Ureter (tissue), 1 donor: Measurements from ENCODE around the gene HCN1. TPM values are rescaled to one million over a fixed set of nuclear protein-coding genes. Genes with fewer than 3 reads are reported as not detected.

ENCODE experiments used
- DNase-seq: peaks from one replicate; pipeline ENCODE4 v3.0.0-alpha.2; 2020; ENCODE audit warnings: low spot score
- total RNA-seq: library from RNA; stranded (reverse); gene quantifications from one replicate; pipeline ENCODE4 v1.2.4, GENCODE V29; 2023
- donor health status: DM: yes; HTN: yes; CAD: no.

The HCN1 gene
- total RNA-seq = not detected

DNA sequence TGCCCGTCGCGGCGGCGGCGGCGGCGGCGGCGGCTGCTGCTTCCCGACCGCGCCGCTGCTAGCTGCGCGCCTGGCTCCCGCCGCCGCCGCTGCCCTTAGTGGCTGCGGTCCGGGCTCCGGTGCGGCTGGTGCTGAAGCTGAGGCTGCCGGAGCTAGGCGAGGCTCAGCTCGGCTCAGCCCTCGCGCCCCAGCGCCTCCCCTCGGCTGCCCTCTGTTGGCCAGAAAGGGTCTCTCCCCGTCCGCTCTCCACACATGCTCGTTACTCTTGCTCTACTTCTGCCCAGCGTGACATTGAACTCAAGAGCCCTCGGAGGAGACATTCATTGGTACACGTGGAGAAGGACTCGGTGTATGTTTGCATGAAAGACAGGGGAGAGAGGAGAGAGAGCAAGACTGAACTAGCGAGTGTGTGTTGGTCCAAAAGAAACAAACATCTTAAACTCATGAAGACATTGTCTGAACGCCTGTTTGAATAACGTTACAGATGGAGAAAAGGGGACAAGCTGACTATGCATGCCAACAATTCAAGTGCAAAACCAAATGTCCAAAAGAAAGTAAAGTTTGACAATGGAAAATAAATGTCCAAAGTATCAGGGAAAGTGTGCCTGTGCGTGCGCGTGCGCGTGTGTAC, at the start of gene HCN1:
Gene HCN1, minus strand, starts transcription at position 175 of the 631 bp plus-strand sequence.
- peak; percentile 75 for DNase-seq

DNA sequence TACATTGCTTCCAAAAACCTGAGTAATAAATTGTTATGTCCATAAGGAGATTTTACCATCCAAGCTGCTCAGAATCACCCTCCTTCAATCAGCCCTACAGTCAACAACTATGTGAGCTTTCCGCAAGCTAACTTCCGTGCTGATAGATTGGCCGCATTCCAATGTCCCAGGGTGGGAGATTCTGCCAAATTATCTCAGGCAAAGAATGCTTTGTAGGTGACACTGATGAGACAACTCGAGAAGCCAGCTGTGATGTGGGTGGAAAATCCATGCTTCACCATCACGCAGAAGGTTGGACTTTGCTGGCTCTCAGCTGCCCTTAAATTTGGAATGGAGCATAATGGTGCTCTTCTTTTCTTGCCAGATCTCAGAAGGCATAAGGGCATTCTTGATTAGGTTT, 44.9 kb upstream of the HCN1 start:
- no peak for DNase-seq

DNA sequence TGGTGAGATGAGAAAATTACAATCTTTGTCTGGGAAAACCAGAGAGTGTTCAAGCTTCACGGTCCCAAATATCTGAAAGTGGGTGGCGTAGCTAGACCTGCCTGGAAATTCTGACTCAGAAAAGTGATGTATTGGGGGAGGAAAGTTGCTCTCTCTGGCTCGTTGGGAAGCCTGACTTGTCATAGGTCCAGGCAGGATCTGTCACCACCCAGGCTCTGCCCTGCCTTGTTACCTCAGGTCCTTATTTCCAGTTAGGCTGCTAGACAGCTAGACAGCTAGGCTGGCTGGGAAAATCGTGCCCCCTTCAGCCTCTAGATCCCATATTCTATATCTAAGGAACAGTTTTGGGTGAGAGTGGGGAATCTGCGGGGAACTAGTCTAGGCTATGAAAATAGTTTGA, 41.0 kb upstream of the HCN1 start:
- no peak for DNase-seq

DNA sequence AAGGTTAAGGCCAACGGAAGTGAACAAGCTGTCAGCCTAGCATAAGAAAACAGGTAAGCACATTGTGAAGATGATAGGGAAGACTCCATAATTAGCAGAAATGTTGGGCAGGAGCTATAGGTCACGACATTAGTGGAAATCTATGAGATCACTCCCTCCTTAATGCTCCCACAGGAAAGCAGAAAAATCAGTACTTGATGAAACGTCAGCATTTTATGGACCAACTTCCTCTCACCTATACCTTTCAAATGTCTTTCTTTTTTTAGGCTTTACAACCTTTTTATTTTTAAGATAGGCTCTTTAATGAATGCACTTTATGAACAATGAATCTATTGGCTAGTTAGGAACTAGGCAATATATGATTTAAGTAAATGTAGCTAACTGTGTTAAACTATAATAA, 29.4 kb upstream of the HCN1 start:
- DNase-seq = no peak

DNA sequence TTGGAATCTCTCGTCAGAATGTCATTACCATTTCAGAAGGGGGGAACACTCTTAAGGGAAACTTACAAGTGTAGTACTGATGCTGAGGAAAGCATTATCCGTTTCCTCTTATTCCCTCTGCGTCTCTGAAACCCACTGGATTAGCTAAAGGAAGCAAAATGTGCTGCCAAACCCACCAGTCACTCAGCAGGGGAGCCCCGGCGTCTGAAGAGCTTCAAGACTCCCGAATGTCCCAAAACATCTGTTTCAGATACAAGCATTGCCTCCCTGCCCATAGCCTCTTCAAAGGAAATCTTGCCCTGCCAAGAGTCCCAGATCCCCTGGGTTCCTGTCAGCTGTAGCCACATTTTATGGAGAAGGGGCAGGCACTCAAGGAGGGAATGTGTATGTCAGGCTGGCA, 1.0 kb upstream of the HCN1 start:
- DNase-seq = no peak

DNA sequence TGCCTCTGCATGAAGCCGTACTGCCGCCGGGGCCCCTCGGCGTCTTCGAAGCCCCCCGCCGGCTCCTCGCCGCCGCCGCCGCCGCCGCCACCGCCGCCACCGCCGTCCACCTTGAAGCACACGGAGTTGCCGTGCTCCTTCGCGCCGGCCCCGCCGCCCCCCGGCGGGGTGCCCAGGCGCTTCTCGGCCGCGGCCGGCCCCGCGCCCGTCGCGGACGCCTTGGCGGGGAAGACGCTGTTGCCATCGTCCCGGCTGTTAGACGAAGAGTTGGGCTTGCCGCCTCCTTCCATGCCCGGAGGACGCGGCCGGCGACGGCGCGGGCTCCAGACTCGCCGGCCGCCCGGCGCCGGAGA, 400 bp downstream of the HCN1 start:
- no peak for DNase-seq

DNA sequence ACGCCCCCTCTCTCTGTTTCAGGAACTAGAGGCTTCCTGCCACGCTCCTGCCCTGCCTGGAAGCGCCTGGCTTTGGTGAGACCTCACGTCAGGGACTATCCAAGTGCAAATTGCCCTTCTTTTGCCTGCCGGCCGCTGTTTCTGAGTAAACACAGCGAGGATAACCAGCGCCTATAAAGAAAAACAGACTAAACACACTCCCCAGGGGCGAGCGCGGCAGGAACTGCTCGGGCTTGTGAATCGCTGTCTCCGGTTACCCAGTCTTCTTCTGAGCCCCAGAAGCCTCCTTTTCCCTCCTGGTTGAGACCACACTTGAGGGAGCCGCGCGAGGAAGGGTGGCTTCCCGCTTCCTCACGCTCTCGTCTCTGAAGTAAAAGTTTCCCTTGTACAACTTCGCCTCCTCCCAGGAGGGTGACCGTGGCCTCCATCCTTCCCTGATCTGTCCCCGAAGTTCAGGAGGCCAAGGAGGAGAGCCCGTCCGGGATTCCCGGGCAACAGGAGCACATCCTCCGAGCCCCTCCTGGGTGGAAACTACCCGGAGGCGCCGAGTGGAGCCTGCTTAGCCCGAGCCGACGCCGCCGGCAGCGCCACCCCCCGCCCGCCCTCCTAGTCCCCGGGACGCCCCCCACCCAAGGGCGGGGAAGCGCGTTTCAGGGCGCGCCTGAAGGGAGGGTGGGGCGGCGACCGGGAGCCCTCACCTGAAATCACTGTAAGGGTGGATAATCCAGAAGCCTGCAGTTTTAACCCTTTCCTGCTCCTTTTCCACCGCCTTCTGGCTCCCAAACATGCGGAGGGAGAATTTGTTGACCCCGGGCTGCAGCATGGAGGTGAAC, 993 bp downstream of the HCN1 start:
- no peak for DNase-seq

DNA sequence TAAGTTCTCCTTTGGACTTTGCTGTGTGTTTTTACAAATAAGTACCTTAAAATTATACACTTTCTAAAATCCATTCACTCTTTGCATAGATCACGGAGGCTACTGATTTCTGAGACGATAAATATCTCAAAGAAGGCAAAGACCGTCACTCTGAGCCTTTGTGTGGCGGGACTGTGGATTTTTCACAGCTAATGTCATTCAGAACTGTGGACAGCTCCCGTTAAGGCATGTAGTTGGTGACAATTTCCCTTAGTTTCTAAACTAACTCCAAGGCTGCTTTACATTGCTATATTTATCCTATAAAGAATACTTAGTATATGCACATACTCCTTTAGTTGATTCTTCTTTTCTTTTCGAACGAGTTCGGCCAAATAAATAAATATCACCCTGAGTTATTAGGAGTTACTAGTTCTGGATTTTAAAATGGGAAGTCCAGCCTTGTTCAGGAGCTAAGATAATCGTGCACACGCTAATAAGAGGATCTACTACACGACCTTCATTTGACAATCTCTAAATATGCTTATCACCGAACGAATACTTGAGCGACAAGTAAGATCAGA, 1.8 kb downstream of the HCN1 start:
- no peak for DNase-seq

DNA sequence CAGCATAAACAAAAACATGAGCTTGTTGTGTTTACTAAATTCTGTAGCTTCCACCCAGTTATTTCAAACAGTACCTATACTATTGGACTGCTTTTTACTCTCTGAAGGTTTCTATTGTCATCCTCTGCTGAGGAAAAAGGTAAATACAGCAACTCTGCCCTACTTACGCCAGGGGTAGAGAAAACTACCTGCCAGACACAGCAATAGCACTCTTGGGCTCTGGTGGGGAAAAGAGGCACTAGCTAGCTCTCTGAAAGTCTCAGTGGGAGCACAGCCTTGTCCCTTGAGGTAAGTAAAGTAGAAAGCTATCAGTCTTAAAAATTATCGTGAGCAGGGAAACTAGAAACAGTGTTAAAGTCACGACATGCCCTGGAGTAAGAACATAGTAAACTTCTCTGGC, 3.7 kb downstream of the HCN1 start:
- DNase-seq = no peak

DNA sequence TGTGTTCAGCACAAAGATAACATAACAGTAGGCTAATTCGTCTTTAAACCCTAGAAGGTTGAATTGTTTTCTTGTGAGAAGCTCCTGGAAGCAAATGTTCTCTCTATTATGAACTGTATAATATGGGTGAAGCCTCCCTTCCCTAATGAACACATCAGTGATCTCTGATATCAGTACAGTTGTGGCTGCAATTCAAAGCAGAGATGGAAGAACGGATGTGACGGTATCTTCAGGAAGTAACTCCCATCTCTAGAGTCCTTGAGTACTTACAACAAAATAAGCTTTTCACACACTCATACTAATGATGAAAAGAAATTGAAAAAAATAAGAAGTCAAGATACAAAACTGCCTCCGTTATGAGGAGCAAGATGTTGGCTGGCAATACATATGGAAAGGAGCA, 4.5 kb downstream of the HCN1 start:
- no peak for DNase-seq

DNA sequence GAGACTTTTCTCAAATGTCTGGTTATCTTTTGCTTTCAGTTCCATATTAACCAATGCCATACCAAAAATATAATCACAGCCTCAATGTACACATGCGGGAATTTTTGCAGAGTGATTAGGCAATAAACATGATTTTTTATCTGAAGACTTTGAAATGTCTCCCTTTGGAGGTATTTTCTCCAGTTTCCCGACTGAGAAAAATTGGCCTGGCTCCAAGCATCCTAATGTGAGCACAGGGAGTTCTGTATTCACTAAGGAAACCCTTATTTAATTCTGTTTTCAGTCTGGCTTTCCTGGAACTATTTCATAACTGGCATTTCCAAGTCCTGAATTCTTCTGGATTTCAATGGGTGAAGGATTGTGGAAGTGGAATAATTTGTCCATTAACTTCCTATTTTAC, 8.5 kb downstream of the HCN1 start:
- no peak for DNase-seq

DNA sequence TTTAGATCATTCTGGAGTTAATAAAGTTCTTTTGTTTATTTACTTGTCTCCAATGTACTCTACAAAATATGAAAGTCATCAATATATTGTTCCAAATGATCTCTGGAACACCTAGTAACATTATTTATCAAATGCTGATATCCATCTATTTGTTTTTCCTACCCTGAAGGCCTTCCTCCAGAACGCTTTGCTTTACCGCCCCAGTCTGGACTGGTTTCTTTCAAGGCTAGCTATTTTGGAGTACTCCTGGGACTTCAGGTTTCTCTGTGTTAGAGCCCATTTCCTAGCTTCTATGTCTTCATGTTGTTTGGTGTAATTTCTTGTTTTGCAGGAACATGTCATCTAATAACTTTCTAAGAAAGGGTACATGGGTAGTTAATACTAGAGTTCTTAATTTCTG, 9.6 kb downstream of the HCN1 start:
- no peak for DNase-seq

DNA sequence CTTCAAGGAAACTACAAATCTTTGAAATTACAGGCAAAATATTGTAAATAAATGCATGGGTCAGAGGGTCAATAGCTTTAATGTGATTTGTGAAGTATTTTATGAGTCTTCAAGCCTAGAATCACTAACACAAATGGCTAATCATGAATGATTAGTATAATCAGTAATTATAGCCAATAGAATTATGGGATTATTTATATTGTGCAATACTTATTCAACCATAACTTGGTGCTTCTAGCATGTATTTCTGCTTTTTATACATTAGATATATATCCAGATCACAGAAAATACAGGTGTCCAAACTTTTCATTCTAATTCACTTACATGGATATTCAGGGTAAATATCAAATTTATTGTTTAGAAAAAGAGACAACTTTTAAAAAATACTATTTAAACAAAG, 12.1 kb downstream of the HCN1 start:
- DNase-seq = no peak

DNA sequence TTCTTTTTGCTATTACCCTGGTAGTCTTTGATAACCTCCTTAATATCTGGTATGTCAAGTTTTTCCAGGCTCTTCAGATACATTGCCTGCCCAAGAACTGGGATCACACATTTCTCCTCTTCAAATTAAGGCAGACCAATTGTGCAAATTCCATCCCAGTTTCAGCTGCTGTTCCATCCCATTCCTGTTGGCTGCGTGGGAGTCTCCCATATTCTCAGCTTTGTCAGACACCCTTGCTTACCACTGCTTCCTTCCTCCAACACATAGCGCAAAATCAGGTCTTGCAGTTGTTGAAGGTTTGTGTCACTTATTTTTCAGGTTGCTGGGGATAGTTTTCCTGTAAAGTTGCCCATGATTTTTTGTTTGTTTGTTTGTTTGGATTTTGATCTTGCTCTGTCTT, 15.2 kb downstream of the HCN1 start:
- no peak for DNase-seq

DNA sequence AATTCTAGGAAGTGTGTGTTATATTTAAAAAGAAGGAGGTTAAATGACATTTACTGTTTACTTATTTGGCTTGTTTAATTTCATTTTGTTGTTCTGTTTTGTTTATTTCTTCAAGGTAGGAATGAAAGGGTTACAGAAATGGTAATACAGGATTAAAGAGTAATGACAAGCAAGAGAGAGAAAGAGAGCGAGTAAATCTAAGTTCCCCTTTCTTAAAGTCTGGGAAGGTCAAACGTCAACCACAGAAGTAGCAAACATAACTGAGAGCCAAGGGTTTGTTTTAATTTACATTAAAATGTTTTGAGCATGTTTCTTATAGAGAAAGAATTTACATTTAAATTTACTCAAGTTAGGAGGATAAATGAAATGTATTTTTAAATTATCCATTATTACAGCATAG, 18.7 kb downstream of the HCN1 start:
- no peak for DNase-seq

DNA sequence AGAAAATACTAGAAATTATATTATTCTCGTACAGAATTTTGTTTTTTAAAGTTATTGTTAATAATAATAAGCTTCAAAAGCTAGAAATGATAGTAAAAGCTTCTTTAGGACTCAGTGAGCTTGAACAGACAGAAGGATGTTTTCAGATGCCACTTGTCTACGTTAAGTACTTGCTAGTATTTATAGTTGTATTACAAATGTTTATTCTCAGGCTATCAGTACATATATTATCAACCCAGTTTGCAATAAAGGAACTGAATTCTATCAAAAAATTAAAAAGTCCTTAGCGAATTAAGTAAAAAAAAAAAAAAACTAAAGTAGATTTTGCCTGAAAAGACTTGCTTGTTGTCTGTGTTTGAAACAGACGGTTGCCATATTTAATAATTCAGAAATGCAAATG, 23.9 kb downstream of the HCN1 start:
- no peak for DNase-seq

DNA sequence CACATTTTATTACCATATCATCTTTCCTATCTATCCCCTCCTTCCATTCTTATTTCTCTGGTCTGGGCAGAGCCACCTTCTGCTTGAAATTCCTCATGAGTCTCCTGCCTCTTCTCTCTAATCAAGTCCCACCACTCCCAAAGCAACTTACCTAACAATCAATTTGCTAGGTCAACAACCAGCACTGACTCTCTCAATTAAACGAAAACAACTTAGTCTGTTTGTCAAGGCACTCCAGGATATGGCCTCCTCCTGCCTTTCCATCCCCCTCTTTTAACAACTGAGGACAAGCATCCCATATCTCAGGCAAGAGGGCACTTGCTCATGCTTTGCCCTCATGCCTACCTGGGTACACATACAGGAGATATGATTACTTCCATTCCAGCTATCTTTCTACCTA, 47.4 kb downstream of the HCN1 start:
- DNase-seq = no peak

DNA sequence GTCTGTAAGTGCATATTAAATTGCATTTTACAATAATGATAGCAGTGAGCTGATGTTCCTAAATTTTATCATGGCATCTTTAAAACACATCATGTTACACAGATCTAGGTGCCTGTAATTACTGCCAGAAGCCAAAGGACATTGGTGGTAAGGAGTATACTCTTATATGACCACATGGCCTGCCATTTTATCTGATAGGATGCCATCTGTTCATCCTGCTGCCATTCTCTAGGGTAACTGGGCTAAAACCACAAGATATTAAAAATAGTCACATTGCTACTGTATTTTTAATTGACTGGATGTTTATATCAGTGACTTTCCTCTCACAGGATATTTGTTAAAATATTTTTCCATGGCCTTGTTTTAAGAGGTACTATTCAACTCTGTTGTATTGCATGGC, 53.1 kb downstream of the HCN1 start:
- DNase-seq = no peak

DNA sequence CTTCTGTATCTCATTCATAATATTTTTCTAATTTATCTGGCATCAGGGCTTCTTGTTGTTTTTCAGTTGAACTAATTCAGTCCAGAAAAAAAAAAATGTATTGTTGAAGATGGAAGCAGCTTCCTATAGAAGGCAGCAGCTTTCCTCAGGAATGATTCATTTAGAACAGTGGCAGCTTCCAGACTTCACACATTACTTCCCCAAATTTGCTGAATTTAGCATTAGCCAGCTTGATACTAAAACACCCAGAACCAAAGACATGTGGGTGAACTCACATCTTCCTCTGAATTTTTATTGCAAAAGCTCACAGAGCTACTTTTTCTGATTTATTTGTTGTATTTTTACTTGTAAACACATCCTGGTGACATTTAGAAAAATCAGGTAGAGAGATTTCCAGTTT, 53.8 kb downstream of the HCN1 start:
- DNase-seq = no peak

DNA sequence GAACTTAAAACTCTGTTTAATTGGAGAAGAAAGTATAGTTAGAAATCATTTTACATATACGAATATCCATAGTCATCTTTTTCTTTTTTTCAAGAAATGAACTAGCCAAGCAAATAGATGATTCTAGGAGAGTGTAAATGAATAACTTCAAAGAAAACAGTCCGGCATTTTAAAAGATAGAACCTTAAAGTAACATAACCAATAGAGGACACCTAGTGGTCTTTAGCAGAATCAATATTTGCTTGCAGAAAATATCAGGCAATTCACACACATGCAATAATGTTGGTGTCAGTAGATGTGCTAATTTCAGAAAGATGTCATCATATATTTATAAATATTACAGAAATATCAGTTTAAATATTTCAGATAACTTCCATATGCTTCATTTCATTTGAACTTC, 57.1 kb downstream of the HCN1 start:
- DNase-seq = no peak

DNA sequence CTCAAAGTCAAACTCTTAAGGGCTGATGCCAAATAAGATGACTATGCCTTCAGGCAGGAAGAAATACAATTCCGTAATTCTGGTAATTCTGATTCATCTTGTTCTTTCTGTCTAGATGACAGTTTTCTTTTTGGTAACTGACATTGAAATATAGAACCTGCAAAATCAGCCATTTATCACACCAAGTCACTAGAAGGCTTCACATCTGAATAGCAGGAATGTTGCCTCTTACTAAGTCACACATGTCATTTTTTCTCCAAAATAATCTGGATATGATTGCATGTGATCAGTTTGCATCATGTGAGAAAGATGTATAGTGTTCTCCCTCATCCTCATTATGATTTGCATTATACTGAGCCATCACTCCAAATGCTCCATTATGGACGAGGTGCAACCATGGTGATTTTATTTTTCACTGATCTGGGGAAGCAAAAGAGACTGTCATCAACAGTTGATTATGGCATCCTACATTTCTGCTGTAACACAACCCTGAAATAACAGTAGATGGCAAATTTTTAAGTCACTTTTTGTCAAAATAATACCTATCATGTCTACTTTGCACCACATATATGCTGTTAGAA, 69.0 kb downstream of the HCN1 start:
- DNase-seq = no peak

DNA sequence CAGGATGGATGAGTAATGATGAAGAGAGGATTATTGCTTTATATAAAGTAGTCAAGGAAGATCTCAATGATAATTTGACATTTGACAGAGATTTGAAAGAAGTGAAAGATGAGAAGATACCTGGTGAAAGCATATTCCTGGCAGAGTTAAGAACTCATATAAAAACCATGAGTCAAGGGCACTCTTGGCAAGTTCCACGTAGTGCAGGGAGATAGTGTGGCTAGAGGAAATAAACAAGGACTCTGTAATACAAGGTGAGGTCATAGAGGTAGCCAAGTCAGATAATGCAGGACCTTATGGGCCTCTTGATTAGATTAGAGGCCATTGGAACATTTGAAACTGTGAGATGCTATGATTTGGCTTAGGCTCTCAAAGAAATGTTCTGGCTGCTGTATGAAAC, 72.3 kb downstream of the HCN1 start:
- no peak for DNase-seq

DNA sequence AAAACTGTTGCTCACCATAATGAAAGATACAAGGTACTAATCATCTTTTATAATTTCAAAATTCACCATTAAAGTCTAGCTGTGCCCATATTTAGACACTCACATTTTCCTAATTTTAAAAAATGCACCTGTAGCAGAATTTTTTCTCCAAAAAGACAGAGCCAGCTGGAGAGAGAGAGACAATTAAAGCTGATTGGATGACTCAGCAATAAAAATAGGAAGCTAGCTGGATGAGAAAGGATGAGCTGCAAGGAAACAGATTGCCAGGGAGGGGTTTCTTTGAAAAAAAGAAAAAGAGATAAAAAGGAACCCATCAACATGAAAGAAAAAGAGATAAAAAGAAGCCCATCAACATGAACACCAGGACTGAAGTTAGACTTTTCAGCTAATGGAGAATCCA, 73.8 kb downstream of the HCN1 start:
- DNase-seq = no peak
